22Rv1 (cell line): Measurements from ENCODE around the gene NODAL.
"Not testable (repeated sequence)": the region's sequence is repeated elsewhere in the genome, so short reads cannot be mapped to it uniquely, and the experiment has no call there.

Experiments
- H3K27ac ChIP-seq: fragments of 450-650 bp; 2 replicates; pipeline ENCODE4 v1.5.1; 2017
- ZFX ChIP-seq: fragments of 450-650 bp; IDR thresholded peaks from 2 replicates; pipeline ENCODE4 v1.6.1; 2017; ENCODE audit warnings: antibody characterized with exemption, borderline replicate concordance
- TF ChIP-seq, protein P1 (sequence below): fragments of 450-650 bp; IDR thresholded peaks from 2 replicates; pipeline ENCODE4 v1.5.1; 2017; ENCODE audit warnings: mild to moderate bottlenecking

NODAL gene

DNA sequence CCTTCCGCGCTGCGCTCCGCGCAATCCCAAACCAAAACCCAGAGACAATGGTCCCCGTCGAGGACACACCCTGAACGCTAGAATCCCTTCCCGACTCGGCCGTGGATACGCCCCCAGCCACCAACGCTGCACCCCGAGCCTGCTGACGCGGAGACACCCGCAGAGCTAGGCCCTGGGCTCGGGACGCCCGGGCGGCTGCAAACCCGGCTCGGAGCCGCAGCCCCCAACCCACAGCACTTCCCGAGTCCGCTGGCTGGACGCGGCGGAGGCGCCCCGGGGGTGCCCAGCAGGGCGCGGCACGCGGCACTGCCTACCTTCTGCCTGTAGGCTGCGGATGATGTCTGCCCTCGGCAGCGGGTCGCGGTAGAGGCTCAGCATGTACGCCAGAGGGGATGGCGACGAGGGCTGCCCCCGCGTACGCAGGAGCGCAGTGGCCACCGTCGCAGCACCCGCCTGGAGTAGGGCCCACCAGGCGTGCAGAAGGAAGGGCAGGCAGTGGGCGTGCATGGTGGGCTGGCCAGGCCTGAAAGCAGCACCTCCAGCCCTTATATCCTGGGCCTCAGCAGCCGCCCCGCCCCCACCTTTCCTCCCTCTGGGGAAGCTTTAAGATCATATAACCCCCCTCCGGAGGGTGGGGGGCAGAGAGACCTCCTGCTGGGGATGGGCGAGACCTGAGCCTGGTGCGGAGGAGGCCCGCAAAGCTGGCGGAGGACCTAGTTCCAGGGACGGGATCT is at the start of gene NODAL:
NODAL (minus strand) TSS at position 521 of the 734 bp plus-strand sequence; CDS start at position 507, 14 bp downstream.
- H3K27ac ChIP-seq, result no peak within 1 kb of the TSS
- TF ChIP-seq ZFX, result no peak
- TF ChIP-seq, protein P1, sequence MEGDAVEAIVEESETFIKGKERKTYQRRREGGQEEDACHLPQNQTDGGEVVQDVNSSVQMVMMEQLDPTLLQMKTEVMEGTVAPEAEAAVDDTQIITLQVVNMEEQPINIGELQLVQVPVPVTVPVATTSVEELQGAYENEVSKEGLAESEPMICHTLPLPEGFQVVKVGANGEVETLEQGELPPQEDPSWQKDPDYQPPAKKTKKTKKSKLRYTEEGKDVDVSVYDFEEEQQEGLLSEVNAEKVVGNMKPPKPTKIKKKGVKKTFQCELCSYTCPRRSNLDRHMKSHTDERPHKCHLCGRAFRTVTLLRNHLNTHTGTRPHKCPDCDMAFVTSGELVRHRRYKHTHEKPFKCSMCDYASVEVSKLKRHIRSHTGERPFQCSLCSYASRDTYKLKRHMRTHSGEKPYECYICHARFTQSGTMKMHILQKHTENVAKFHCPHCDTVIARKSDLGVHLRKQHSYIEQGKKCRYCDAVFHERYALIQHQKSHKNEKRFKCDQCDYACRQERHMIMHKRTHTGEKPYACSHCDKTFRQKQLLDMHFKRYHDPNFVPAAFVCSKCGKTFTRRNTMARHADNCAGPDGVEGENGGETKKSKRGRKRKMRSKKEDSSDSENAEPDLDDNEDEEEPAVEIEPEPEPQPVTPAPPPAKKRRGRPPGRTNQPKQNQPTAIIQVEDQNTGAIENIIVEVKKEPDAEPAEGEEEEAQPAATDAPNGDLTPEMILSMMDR, result no peak

DNA sequence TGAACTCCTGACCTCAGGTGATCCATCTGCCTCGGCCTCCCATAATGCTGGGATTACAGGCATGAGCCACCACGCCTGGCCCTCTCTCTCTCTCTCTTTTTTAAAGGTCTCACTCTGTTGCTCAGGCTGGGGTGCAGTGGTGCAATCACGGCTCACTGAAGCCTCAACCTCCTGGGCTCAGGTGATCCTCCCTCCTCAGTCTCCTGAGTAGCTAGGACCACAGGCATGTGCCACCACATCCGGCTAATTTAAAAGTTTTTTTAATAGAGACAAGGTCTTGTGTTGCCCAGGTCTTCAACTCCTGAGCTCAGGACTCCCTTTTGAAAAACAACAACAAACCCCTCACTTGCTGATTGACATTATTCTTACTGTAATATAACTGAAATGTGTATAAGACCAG is 48.7 kb upstream of the NODAL start:
- TF ChIP-seq, protein P1, result no peak
- TF ChIP-seq ZFX, result no peak
- no peak overlapping the region for H3K27ac ChIP-seq

- H3K27ac ChIP-seq, result no peak overlapping the region
- no peak for TF ChIP-seq ZFX
- TF ChIP-seq, protein P1, result no peak
These were observed 46.3 kb upstream of the NODAL start for GRCh38 chr10:70487824-70488223.

DNA sequence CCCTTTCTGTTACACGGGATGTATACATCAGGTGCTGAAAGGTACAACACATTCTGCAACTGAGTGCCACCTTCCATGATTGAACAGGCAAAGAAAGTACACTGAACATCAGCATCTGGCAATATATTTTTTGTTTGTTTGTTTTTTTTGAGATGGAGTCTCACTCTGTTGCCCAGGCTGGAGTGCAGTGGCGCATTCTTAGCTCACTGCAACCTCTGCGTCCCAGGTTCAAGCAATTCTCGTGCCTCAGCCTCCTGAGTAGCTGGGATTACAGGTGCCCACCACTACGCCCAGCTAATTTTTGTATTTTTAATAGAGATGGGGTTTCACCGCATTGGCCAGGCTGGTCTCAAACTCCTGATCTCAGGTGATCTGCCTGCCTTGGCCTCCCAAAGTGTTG is 42.4 kb upstream of the NODAL start:
- not testable (repeated sequence) for H3K27ac ChIP-seq

- no peak overlapping the region for H3K27ac ChIP-seq
These were observed 41.7 kb upstream of the NODAL start for GRCh38 chr10:70482982-70483760.

GRCh38 chr10:70481831-70482530 is 40.5 kb upstream of the NODAL start:
- no peak overlapping the region for H3K27ac ChIP-seq

More at GRCh38 chr10:70482982-70483760, 41.7 kb upstream of the NODAL start:
- TF ChIP-seq, protein P1, result no peak
- no peak for TF ChIP-seq ZFX

DNA sequence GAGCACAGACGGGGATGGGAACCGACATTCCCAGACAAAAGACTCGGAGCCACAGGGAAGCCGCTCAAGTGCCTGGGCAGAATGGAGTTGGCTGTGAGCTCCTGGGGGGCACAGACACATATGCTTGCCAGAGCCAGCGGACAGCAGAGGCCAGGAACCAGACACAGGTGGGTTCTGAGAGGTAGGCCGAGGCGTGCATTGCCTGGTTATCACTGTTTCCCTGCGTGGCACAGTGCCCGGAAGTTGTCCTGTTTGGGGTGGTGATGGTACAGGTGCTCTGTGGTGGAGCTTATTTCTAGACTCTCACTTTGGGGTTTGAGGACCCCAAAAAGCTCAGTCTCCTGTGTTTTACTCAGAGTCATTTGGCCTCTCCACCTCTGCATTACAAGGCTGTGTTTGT is 39.6 kb upstream of the NODAL start:
- H3K27ac ChIP-seq, result no peak overlapping the region
- TF ChIP-seq ZFX, result no peak
- TF ChIP-seq, protein P1, result no peak

More at GRCh38 chr10:70481831-70482530, 40.5 kb upstream of the NODAL start:
- no peak for TF ChIP-seq ZFX
- TF ChIP-seq, protein P1, result no peak
